Hindlimb muscle (tissue), 1 donor: ENCODE data around the gene ETV3. TPM values are rescaled to one million over a fixed set of nuclear protein-coding genes. Genes with fewer than 3 reads are reported as not detected.

Source experiments
- DNase-seq: peaks from one replicate; pipeline ENCODE4 v3.0.0-alpha.2; 2013
- polyA plus RNA-seq: library from polyadenylated mRNA; unstranded; fragments of 120-200 nt; gene quantifications from one replicate; pipeline ENCODE4 v1.2.1, GENCODE V29; 2013; ENCODE audit not compliant: insufficient read length

The ETV3 gene
- polyA plus RNA-seq, 1 donor: 13.9 TPM

- DNase-seq: no peak
These were observed 581 bp downstream of the ETV3 start for GRCh38 chr1:157137408-157138219.

DNA sequence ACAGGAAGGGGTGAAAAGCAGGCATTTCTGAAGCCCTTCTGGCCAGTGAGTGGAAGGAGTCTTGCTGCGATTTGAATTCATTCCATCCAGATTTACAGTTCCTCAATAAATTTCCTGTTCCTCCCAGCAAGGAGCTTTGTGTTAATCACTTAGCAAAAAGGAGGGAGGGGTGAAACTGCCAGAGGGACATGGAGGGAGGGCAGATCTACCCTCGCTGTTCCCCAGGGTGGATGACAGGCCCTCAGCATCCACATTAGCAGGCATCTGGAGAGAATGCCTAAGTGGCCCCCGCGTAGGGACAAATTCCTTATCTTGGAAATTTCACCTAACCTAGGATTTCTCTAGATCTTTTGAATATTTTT, 1.2 kb downstream of the ETV3 start:
- DNase-seq: no peak

- no peak for DNase-seq
These were observed 2.1 kb downstream of the ETV3 start for GRCh38 chr1:157136133-157136532.

DNA sequence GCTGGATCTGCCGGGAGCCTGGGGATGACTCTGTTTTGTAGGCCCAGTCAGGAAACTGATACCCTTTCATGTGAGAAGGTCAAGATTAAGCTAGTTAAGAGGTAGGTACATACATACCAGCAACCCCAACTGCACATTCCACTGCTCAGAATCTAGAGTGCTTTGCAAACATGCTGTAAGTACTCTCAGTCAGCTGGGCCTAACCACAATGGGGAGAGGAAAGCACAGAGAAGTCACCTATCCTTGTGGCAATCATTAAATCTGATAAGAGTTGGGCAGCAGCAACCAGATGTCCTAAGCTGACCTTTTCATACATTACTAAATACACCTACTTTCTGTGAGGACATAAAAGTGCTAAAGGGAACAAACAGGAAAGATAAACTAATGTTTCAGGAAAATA, 2.5 kb downstream of the ETV3 start:
- no peak for DNase-seq

DNA sequence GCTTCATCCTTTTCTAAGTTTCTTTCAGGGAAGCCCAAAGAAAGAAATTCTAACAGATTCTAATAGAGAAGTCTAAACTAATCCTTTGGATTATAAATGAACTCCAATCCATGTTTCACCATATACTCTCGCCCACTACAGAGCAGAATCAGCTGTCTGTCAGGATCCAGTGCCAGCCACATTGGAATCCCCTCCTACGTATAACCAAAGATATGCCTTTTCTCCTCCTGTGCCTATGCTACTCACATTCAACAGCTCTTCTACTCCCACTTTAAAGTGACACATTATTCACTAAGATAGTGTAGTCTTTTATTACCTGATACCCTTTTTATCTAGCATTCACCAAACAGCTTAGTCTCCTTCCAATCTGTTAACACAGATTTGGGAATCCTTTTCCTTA, 3.1 kb downstream of the ETV3 start:
- no peak for DNase-seq

DNA sequence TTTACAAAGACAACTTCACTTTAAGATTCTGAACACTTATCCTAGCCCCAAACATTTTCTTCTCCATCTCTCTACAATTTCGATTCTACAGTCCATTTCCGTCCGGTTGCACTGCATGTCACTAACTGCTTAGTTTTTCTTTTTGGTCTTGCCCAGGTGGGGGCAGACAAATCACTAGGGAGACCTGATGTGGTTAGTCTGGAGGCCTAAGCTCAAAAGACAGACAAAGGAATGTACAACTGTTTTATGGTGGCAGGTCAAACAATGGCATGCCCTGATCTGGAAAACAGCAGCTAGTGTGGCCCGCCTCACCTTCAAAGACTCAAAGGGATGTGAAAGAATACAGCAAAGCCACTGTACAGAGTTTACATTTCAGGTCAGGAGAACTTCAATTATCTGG, 3.8 kb downstream of the ETV3 start:
- DNase-seq: no peak

DNA sequence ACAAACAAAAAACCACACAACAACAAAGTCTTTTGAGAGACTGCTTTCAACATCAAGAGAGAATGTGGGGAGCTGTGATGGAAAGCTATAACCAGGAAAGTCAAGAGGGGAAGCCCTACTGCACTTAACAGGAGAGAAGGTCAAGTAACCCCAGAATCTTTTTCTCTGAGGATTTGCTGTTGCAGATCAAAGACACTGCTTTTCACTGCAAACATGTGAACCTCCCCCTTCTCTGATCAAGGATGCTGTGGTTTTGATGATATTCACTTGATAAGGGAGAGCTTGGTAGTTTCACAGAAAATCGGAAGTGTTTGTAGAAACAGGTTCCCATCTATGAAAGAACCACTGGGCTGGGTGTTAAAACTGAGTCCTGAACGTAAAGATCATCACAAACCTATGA, 4.8 kb downstream of the ETV3 start:
- no peak for DNase-seq

GRCh38 chr1:157132616-157133167, 5.5 kb downstream of the ETV3 start:
- DNase-seq: no peak

- DNase-seq: no peak
These were observed 6.1 kb downstream of the ETV3 start for GRCh38 chr1:157132111-157132510.

DNA sequence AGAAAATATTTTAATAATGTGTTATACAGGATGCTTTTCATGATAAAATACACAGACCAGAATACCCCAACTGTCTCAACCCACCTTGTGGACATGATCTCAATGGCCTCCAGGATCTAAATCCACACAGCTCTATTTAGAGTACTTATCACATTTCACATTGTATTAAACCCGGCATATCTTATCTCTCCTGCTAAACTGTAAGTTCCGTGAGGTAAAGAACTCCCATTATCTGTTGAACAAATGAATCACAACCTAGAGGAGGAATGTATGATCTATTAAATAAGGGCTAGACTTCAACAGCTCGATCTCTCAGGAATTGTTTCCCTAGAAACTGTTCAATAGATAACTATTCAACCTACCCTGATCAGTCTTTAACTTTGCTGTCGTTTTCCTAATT, 6.9 kb downstream of the ETV3 start:
- no peak for DNase-seq

GRCh38 chr1:157124855-157125254, 13.3 kb downstream of the ETV3 start:
- no peak for DNase-seq

DNA sequence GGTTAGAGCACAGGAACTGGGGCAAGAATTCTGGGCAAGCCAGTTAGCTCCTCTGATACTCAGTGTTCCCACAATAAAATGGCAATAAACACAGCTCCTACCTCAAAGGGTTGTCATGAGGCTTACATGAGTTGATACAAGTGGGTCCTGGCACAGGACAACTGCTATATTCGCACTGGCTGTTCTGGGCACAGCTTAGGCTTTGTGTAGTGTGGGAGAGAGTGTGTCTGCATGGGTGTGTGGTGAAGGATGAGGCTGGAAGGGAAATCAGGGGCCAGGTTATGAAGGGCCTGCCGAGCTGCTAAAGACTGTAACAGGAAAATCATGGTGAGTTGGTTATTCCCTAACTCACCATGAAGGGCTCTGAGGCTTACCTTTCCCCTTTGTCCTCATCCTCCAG, 18.7 kb downstream of the ETV3 start:
- DNase-seq: no peak

DNA sequence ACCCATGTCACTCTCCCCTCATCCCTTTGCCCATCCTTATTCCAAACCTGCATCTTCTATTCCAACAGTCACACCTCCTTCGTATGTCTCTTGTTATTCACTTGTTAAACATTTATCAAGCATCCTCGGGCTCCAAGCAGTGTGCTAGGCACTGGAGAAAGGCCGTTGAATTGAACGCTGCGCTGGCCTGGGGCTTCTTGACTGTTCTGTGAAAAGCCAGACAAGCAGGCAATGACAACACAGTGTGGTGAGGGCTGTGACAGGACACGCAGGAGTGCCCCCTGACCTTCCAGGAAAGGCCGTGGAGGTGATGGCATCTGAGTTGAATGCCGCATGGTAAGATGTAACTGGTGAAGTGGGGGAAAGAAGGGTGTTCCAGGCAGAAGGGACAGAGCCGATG, 19.2 kb downstream of the ETV3 start:
- no peak for DNase-seq

DNA sequence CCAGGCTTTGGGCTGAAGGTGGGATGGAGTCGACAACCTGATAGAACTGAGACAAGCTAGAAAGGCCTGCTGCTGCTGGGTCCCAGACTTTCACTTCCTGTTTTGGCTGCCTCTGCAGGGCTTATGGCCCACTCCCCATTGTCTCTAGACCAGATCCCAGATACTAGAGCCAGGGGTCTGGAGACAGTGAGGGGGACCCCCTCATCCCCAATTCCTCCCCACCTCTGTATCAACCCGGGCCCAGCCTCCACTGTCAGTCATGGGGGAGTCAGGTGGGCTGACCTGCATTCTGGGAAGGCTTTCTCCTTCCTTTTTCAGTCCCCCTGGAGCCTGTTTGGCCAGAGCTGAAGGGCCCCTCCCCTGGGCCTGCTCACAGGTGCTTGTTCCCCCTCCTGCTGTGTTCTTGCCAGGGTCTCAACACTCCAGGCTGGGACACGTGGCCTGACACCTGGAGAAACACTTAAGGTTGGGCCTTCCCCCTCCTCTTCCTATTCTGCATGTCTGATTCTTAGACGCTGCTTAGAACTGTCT, 20.6 kb downstream of the ETV3 start:
- DNase-seq: no peak

DNA sequence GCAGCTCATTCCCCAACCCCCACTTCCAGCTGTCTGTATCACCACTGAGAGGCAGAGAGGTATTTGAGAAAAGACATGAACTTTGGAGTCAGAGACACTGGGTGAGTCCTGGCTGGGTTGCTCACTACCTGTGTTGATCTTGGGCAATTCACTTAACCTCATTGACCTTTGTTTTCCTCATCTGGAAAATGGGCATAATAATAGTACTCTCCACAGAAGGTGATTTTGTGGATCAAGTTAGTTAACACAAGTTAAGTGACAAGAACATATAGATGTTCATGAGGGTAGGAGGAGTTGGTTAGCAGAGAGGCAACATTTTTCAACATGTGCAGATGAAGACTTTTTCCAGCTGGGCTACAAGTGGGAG, 21.5 kb downstream of the ETV3 start:
- DNase-seq: no peak

GRCh38 chr1:157115851-157116736, 22.1 kb downstream of the ETV3 start:
- DNase-seq: no peak

DNA sequence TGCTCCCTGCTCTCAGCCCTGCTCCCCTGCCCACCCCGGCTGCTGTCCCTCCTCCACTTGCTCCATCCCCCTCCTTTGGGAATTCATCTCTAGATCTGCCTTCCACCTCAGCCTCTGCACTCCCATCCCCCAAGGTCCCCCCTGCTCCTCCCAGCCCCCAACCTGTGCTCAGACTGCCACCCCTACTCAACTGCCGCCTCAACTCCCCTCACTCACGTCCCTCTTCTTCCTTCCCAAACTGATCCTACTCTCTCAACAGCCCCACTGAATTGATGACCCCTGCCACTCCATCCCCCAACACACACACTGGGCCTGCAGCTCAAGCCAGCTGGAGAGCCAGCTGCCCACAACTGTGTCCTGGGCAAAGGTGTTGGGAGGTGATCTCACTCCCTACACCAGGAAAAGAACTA, 22.8 kb downstream of the ETV3 start:
- DNase-seq: no peak

DNA sequence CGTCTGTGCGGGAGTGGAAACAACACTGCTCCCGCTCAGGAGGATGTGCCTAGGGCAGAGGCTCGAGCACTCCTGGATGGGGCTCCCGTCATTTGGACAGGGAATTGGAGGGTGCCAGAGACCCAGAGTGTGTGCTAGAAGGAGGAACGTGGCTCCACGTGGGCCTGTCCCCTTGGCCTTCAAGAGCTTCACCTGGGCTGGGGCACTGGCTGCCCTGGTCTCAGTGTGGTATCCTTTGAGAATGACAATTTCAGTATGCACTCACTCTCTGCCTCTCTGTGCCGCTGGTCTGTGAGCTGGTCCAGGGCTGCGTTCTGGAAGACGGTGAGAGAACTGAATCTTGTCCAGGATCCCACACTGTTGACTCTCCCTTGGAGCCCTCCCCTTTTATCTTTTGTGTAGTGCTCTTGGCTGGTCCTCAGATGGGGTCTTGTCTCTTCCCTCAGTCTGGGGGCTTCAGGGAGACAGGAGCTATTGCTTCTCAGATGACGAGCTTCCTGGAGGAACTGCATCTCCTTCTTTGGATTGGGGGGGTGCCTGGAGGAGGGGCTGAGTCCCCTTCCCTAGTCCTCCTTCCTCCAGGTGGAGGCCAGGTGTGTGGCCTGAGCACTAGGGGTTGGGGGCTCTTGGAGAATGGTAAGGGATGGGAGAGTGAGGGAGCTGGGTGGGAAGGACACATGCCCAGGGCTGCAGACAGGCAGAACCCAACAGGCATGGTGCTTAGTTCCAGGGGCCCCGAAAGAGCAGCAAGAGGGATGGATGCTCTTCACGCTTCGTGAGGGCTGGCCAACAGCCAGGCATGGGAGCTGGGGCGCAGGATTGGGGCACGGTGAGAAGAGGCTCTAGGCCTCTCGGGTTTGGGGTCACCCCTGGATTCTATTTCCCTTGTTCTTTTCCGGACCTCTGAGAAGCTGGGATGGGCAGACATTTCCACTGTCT, 23.7 kb downstream of the ETV3 start:
- DNase-seq: no peak

DNA sequence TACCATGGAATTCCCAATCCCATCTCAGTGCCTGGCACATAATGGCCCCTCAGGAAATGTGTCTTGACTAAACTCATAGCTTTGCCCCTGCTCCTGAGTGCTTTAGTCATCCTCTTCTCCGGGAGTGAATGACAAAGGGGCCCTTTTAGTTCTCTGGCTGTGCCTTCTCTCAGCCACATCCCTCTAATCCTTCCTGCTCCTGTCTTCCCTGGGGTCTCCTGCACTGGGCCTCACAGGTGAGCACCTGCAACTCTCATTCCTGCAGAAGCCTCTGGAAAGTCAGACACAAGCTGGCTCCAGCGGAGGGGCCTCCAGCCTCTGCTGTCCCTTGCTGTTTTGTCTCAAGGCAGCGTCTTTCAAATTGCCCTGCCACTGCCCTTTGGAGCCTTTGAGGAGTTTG, 24.6 kb downstream of the ETV3 start:
- DNase-seq: no peak

- DNase-seq: no peak
These were observed 25.1 kb downstream of the ETV3 start for GRCh38 chr1:157113106-157113505.

DNA sequence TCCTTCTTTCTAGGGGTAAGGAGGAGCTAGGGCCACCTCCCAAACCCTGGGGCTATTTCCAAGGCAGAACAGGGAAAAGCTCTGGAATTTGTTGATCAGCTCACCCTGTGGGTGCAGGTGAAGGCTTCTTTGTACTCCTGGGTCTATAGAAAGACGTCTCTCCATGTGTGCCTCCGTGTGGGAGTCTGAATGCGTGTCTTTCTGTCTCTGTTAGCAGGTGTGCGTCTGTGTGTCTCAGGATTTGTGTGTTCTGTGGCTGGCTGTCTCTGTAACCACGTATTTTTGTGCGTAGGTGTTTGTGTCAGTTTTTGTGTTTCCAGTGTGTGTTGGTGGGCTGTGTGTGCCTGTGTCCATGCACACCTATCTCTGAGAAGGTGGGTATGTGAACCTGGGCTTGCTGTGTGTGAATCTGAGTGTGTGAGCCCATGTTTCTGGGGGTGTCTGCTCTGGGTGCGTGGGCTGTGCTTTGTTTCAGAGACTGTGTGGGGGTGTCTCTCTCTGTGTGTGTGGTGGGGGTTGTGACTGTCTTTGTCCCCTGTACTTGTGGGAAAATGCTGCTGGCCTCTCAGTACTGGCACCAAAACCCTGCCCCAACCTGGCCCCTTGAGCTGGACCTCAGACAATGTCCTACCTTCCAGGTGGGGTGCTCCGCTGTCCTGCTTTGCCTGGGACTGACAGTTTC, 25.9 kb downstream of the ETV3 start:
- no peak for DNase-seq
